Neural cell (in vitro differentiated cells): ENCODE results near the gene SMARCC2. TPM values are rescaled to one million over a fixed set of nuclear protein-coding genes. Genes with fewer than 3 reads are reported as not detected.

Source experiments
- H2AFZ ChIP-seq: fragments of 200-600, 300-800 bp; sonication (generic), shearing (Covaris generic); 2 replicates; pipeline ENCODE4 v1.6.0; 2014; ENCODE audit warnings: low read depth, mild to moderate bottlenecking, antibody characterized with exemption, low read length, moderate library complexity
- H3F3A ChIP-seq: fragments of 200-600 bp; shearing (Covaris generic); 2 replicates; pipeline ENCODE4 v1.6.1; 2016; ENCODE audit warnings: mild to moderate bottlenecking, moderate library complexity, mixed read lengths, antibody characterized with exemption, low read length; ENCODE audit not compliant: insufficient read depth, poor library complexity, severe bottlenecking
- H3K27ac ChIP-seq: fragments of 200-600, 300-800 bp; sonication (generic), shearing (Covaris generic); 2 replicates; pipeline ENCODE4 v1.5.1; 2014; ENCODE audit warnings: mild to moderate bottlenecking, low read length, moderate library complexity
- H3K27me3 ChIP-seq: fragments of 300-800, 200-600 bp; sonication (generic), shearing (Covaris generic); 2 replicates; pipeline ENCODE4 v1.6.0; 2014; ENCODE audit warnings: mild to moderate bottlenecking, low read depth, low read length, moderate library complexity; ENCODE audit not compliant: insufficient read depth
- H3K36me3 ChIP-seq: fragments of 300-800, 200-600 bp; sonication (generic), shearing (Covaris generic); 2 replicates; pipeline ENCODE4 v1.5.1; 2014; ENCODE audit warnings: mild to moderate bottlenecking, antibody characterized with exemption, low read length, moderate library complexity; ENCODE audit not compliant: insufficient read depth
- H3K4me2 ChIP-seq: fragments of 300-800, 200-600 bp; sonication (generic), shearing (Covaris generic); 2 replicates; pipeline ENCODE4 v1.6.0; 2014; ENCODE audit warnings: mild to moderate bottlenecking, low read length
- H3K4me3 ChIP-seq: fragments of 300-800, 200-600 bp; sonication (generic), shearing (Covaris generic); 2 replicates; pipeline ENCODE4 v1.5.1; 2014; ENCODE audit warnings: mild to moderate bottlenecking, low read length, moderate library complexity
- H3K79me2 ChIP-seq: fragments of 200-600 bp; shearing (Covaris generic); replicated peaks from 2 replicates; pipeline ENCODE4 v1.6.0; 2014; ENCODE audit warnings: mild to moderate bottlenecking, low read length, moderate library complexity; ENCODE audit not compliant: insufficient read depth
- H3K9ac ChIP-seq: fragments of 300-800, 200-600 bp; sonication (generic), shearing (Covaris generic); 2 replicates; pipeline ENCODE4 v1.6.1; 2016; ENCODE audit warnings: mild to moderate bottlenecking, low read length, mixed read lengths
- H3K9me2 ChIP-seq: fragments of 200-600 bp; shearing (Covaris generic); 2 replicates; pipeline ENCODE4 v1.6.1; 2016; ENCODE audit warnings: mild to moderate bottlenecking, low read length, mixed read lengths; ENCODE audit not compliant: insufficient read depth
- H3K9me3 ChIP-seq: fragments of 200-600, 300-800 bp; sonication (generic), shearing (Covaris generic); 2 replicates; pipeline ENCODE4 v1.6.1; 2016; ENCODE audit warnings: mild to moderate bottlenecking, mixed run types, low read length, moderate library complexity, mixed read lengths
- H4K20me1 ChIP-seq: fragments of 200-600 bp; shearing (Covaris generic); 2 replicates; pipeline ENCODE4 v1.6.1; 2016; ENCODE audit warnings: mild to moderate bottlenecking, mixed run types; ENCODE audit not compliant: insufficient read depth
- CTCF ChIP-seq: fragments of 450-650 bp; IDR thresholded peaks from 2 replicates; pipeline ENCODE4 v1.5.1; 2014; ENCODE audit warnings: antibody characterized with exemption, mild to moderate bottlenecking, moderate library complexity; ENCODE audit not compliant: poor library complexity, severe bottlenecking
- EZH2 ChIP-seq: fragments of 200-600, 300-800 bp; shearing (Covaris generic), sonication (generic); IDR thresholded peaks from 2 replicates; pipeline ENCODE4 v1.6.1; 2014; ENCODE audit warnings: antibody characterized with exemption, low read length, borderline replicate concordance, mild to moderate bottlenecking; ENCODE audit not compliant: insufficient read depth, poor library complexity, severe bottlenecking
- MXI1 ChIP-seq: fragments of 450-650 bp; conservative IDR thresholded peaks from 2 replicates; pipeline ENCODE4 v1.6.1; 2014; ENCODE audit warnings: antibody characterized with exemption, mild to moderate bottlenecking; ENCODE audit not compliant: poor library complexity, severe bottlenecking
- POLR2AphosphoS5 ChIP-seq: IDR thresholded peaks from 2 replicates; pipeline ENCODE4 v1.6.1; 2012
- RAD21 ChIP-seq: fragments of 450-650 bp; conservative IDR thresholded peaks from 2 replicates; pipeline ENCODE4 v1.6.1; 2014; ENCODE audit warnings: antibody characterized with exemption, mild to moderate bottlenecking, moderate library complexity
- REST ChIP-seq: IDR thresholded peaks from 2 replicates; pipeline ENCODE4 v1.6.1; 2012; ENCODE audit warnings: borderline replicate concordance
- SMC3 ChIP-seq: fragments of 450-650 bp; conservative IDR thresholded peaks from 2 replicates; pipeline ENCODE4 v1.6.1; 2014; ENCODE audit warnings: antibody characterized with exemption, mild to moderate bottlenecking, moderate library complexity; ENCODE audit not compliant: poor library complexity
- polyA plus RNA-seq: library from polyadenylated mRNA; depleted of rRNA; stranded (reverse); fragments of >200 nt; gene quantifications from 2 replicates; pipeline ENCODE4 v1.2.3, GENCODE V29; 2014

The SMARCC2 gene
- polyA plus RNA-seq, 1 donor from 2014 or later = 85.6 TPM

- no peak overlapping the region for H2AFZ ChIP-seq
- H3F3A ChIP-seq = no peaks in the 10 kb centered on the region
- no peak overlapping the region for H3K4me2 ChIP-seq
- TF ChIP-seq MXI1 = no peak
- TF ChIP-seq EZH2 = no peak
- no peak for TF ChIP-seq CTCF
- no peaks in the 10 kb centered on the region for H3K27me3 ChIP-seq
- no peaks in the 10 kb centered on the region for H4K20me1 ChIP-seq
- no peaks in the 10 kb centered on the region for H3K79me2 ChIP-seq
- no peak overlapping the region for H3K4me3 ChIP-seq
- no peaks in the 10 kb centered on the region for H3K9me2 ChIP-seq
- H3K36me3 ChIP-seq = no peaks in the 10 kb centered on the region
- no peak overlapping the region for H3K27ac ChIP-seq
- H3K9me3 ChIP-seq = no peaks in the 10 kb centered on the region
- no peak overlapping the region for H3K9ac ChIP-seq
Measured at GRCh38 chr12:56236985-56237384, 47.7 kb upstream of the SMARCC2 start.

GRCh38 chr12:56236091-56236490 is 46.8 kb upstream of the SMARCC2 start:
- Histone ChIP-seq H3K36me3 (no peaks in the 10 kb centered on the region), H3K9me3 (no peaks in the 10 kb centered on the region), H3K9ac (no peak overlapping the region), H3K4me2 (no peak overlapping the region), H3K27ac (no peak overlapping the region), H4K20me1 (no peaks in the 10 kb centered on the region), H3F3A (no peaks in the 10 kb centered on the region), H3K4me3 (no peak overlapping the region), H2AFZ (no peak overlapping the region), H3K79me2 (no peaks in the 10 kb centered on the region), H3K27me3 (no peaks in the 10 kb centered on the region), H3K9me2 (no peaks in the 10 kb centered on the region)
- TF ChIP-seq CTCF (no peak), MXI1 (no peak), POLR2AphosphoS5 (no peak), REST (no peak), SMC3 (no peak), RAD21 (no peak)
